A549 treated with AZD2906 at 1 μM for 4 hours (cell line): ENCODE results near the gene PRL. TPM values are rescaled to one million over a fixed set of nuclear protein-coding genes. Genes with fewer than 3 reads are reported as not detected.

Source experiments
- total RNA-seq: library from RNA; stranded (reverse); fragments of 200-300 nt; extraction: Qiagen RNA extraction; gene quantifications from 5 replicates; pipeline ENCODE4 v1.2.3, GENCODE V29; 2022

PRL gene
- total RNA-seq, result not detected in 5 replicates

GRCh38 chr6:22296936-22297335, at the start of gene PRL:
TSS of gene PRL (minus strand) at chr6:22297036. CDS start at chr6:22296982, 54 bp downstream.

